Testis (tissue), 2 donors: Measurements from ENCODE around the gene IL34.

Experiments
- POLR2A ChIP-seq: fragments of 450-650 bp; IDR thresholded peaks from one replicate; pipeline ENCODE4 v1.6.1; 2017; ENCODE audit warnings: antibody characterized with exemption, mild to moderate bottlenecking, moderate library complexity
- TF ChIP-seq, protein P1 (sequence below), 3 experiments: fragments of 450-650 bp in 2 of 3; fragments of 200-600 bp in 1 of 3; sonication (generic) in 1 of 3; IDR thresholded peaks; one replicate each; pipeline ENCODE4 v1.5.1; 2016 to 2019; ENCODE audit warnings: antibody characterized with exemption in 3 of 3, mild to moderate bottlenecking in 2 of 3, moderate library complexity in 1 of 3

DNA sequence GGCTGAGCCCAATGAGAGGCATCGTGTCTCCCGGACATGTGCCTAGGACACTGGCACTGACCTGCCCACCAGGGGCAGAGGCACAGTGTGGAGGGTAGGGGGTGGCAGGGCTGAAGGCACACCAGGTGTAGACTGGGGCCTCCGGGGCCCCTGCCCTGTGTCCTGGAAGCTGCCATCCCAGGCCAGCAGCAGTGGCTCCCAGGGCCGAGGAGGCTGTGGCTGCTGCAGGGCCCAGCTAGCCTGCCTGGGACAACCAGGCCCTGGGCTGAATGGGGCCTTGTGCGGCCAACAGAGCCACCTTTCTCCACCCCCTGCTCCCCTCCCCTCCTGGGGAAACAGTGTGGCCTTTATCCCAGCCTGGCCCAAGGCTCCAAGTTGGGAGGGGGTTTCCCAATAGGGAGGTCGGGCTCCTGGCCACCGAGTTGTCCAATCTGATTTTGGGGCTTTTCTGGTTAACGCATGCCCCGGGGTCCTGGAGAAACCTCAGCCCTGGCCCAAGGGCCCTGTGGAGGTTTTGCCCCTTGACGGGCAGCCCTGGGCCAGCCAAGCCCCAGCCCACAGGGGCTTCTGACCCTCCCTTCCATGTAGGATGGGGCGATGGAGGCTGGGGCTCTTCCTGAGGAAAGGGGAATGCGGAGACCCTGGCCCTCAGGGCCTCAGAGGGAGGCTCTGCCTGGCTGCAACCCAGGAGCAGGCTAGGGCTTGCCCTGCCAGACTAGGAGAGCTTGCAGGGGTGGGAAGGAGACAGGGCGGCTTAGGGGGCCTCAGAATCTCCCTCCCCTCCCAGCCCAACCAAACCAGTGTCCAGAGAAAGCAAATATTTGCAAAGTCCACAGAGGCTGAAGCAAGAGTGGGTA is 35.3 kb downstream of the IL34 start:
- TF ChIP-seq, protein P1, sequence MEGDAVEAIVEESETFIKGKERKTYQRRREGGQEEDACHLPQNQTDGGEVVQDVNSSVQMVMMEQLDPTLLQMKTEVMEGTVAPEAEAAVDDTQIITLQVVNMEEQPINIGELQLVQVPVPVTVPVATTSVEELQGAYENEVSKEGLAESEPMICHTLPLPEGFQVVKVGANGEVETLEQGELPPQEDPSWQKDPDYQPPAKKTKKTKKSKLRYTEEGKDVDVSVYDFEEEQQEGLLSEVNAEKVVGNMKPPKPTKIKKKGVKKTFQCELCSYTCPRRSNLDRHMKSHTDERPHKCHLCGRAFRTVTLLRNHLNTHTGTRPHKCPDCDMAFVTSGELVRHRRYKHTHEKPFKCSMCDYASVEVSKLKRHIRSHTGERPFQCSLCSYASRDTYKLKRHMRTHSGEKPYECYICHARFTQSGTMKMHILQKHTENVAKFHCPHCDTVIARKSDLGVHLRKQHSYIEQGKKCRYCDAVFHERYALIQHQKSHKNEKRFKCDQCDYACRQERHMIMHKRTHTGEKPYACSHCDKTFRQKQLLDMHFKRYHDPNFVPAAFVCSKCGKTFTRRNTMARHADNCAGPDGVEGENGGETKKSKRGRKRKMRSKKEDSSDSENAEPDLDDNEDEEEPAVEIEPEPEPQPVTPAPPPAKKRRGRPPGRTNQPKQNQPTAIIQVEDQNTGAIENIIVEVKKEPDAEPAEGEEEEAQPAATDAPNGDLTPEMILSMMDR (IDR thresholded peaks at IDR 0.05) = no peak
- no peak for TF ChIP-seq POLR2A
